Activated CD4-positive, CD25-positive, alpha-beta regulatory T cell treated with anti-CD3 and anti-CD28 coated beads, Interleukin-2, amount 50 U/mL, for 24 hours (primary cell): ENCODE data around the gene PCSK6.

Source experiments
- ATAC-seq, 2 donors: fragments of 150-1000 bp; cut with Tn5 transposase; one replicate each; pipeline ENCODE4 v1.10.0; 2021; ENCODE audit warnings: mild to moderate bottlenecking in 1 of 2, moderate library complexity in 1 of 2

PCSK6 gene

GRCh38 chr15:101522621-101523559 is 33.4 kb upstream of the PCSK6 start:
- no peak for ATAC-seq

- ATAC-seq = no peak
Measured at GRCh38 chr15:101522091-101522490, 32.6 kb upstream of the PCSK6 start.

DNA sequence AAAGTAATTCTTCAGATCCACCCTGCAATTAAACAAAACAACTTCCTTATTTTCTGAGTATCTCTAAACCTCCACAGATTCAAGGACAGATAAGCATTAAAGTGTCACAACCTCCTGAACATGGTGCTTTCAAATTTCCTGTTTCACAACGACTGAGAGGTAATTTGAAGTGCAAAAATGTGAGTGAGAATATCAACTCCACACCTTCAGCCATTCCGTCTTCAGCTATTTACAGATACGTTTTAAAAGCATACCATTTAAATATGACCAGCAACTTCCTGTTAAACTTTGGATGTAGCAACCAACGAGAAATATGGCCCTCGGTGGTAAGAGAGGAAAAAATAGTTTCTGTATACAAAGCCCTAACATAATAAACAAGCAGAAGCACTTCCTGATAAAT is 32.1 kb upstream of the PCSK6 start:
- ATAC-seq = no peak

DNA sequence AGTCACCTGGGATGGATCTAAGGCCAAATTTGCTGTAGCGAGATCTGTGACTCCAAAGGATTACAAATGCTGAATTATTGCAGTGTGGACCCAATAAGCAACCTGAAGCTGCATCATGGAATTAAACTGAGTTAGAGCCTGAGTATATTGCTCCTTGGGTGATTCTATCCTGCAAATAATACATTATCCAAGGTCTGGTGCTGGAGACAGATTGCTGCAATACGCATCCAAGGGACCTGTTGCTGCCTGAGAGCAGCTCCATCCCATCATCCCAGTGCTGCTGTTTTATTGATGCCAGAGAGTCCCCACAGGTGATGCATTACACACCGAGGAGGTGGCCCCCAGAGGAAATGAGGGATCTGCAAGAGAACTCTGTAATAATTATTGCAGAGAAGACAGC is 31.6 kb upstream of the PCSK6 start:
- no peak for ATAC-seq

GRCh38 chr15:101520395-101520794 is 30.9 kb upstream of the PCSK6 start:
- no peak for ATAC-seq

DNA sequence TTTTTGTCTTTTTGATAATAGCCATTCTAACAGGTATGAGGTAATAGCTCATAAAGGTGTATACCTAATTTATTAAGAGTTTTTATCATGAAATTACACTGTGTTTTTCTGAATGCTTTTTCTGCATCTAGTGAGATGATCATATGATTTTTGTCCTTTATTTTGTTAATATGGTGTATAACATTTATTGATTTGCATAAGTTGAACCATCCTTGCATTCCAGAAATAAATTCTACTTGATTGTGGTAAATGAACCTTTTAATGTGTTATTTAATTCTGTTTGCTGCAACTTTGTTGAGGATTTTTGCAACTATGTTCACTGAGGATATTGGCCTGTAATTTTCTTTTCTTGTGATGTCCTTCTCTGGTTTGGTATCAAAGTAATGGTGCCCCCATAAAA is 28.0 kb upstream of the PCSK6 start:
- no peak for ATAC-seq

DNA sequence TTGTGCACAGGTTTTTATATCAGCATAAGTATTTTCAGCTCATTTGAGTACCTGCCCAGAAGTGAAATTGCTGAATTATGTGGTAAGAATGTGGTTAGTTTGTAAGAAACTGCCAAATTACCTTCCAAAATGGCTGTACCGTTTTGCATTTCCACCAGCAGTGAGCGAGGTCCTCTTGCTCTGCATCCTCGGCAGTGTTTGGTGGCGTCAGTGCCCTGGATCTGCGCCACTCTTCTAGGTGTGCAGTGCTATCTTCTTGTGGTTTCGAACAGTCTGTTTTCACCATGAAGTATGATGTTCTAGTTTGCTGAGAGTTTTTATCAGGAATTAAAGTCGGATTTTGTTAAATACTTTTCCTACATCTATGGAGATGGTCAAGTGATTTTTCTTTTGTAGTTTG is 24.8 kb upstream of the PCSK6 start:
- ATAC-seq = no peak

GRCh38 chr15:101511717-101512116 is 22.2 kb upstream of the PCSK6 start:
- no peak for ATAC-seq

DNA sequence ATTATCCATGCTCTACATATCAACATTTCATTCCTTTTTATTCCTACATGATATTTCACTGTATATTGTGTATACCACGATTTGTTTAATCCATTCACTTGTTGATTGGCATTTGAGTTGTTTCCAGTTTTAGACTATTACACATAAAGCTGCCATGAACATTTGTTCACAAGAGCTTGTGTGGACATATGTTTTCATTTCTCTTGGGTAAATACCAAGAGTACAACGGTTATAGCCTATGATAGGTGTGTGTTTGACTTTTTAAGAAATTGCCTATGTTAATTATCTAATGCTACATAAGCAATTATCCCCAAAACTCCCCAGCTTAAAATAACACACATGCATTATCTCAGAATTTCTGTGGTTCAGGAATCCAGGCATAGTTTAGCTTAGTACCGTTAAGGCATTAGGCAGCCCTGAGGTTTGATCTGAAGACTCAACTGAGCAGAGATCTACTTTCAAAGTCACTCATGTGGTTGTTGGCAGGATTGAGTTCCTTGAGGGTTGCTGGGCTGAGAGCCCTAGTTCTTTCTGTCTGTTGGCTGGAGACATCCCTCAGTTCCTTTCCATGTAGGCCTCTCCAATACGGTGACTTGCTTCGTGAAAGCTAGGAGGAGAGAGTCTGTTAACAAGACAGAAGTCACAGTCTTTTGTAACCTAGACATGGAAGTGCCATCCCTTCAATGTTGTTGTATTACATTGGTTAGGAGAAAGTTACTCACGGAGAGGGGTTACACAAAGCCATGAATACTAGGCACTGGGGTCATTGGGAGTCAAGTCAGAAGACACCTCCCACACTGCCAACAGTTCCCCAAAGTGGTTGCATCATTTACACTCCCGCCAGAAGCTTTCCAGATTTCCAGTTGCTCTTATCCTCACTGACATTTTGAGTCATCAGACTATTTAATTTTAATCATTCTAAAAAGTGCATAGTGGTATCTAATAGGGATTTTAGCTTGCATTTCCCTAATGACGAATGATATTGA is 21.0 kb upstream of the PCSK6 start:
- no peak for ATAC-seq

DNA sequence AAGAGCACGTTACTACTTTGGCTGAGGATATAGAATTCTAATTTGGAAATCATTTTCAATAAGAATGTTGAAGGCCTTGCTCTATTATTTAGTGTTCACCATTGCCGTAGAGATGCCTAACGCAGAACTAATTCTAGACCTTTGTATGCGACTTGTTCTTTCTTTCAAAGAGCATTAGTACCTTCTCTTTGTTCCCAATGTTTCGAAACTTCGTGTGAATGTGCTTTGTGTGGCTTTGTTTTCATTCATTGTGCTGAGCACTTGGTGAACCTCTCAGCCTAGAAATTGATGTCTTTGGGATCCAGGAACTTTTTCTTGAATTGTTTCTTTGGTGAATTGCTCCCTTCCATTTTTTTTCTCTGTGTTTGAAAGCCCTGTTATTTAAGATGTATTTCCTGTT is 19.8 kb upstream of the PCSK6 start:
- no peak for ATAC-seq

DNA sequence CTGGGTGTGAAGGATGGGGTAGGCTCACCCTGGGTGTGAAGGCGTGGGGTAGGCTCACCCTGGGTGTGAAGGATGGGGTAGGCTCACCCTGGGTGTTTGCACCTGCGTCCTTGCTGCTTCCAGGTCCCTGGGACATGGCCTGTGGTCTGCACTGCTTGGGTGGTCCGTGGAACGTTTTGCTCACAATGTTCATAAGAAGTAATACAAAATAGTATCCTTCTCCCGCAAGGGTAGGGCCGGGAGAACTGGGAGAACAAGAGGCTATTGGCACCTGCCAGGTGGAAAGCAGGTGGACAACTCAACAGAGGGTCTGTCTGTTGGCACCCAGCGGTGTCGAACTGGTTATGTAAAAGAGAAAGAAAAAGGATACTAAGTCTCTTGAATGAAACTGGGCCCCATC is 17.0 kb upstream of the PCSK6 start:
- ATAC-seq = no peak

- ATAC-seq = no peak
Measured at GRCh38 chr15:101505610-101506337, 16.3 kb upstream of the PCSK6 start.

- ATAC-seq = no peak
Measured at GRCh38 chr15:101504866-101505609, 15.5 kb upstream of the PCSK6 start.

GRCh38 chr15:101504373-101504772 is 14.9 kb upstream of the PCSK6 start:
- ATAC-seq = no peak

- ATAC-seq = no peak
Measured at GRCh38 chr15:101503296-101503599, 13.7 kb upstream of the PCSK6 start.

DNA sequence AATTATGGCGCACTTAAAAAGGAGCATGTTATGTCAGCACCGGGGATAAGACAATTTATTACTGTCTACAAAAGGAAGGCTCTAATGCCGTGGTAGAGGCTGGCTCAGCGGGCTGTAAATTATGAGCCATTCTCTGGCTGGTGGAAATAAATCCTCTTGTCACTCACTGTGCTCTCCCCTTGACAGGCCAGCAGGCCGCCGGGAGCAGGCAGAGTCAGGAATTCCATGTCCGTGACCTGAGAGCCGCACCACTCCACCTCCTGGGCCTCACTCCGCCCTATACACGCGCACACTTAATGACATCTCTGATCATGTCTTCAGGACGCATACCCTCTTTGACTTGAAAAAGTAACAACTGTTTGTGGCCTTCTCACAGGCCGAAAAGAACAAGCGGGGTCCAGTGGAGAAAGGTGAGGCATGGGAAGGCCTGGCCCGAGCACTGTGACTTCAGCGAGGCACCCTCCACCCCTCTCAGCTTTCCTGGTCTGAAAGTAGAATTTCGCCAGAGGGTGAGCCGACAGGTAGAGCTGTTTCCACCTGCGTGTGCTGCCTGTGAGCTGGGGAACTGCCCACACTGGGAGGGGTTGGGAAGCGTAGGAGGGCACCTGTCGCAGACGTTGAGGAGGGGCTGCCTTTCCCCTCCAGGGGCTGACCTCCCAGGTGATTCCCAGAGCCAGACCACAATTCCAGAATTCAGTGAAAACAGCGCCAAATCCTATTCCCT is 13.2 kb upstream of the PCSK6 start:
- no peak for ATAC-seq

DNA sequence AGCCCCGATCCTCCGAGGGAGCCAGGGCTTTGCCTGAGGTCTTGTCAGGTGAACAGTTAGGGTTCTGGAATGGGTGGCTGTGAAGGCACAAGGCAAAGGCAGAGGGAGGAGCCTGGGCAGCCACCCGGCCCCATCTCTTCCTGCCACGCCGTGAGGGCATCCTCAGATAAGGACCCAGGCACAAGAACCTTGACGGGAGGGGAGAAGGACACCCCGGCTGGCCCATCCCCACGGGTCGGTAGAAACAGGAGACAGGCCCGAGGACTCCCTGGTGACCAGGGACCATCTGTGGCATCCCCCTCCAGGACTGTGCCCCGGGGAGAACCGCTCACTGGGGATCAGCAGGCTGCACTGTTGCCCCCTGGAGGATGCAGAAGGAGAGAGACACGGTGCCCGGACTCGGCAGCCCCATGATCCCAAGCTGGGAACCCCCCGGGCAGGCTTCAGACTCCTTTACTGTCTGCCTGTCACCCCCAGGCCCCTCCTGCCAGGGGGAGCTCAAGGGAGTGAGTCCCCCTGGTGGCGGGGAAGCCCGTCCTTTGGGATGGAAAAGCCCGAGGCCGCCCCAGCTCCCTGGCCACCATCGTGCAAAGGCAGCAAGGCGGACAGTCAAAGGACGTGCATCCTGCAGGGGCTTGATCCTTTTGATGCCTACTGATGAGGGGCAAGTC is 12.3 kb upstream of the PCSK6 start:
- peak; percentile 70 to 77 for ATAC-seq

DNA sequence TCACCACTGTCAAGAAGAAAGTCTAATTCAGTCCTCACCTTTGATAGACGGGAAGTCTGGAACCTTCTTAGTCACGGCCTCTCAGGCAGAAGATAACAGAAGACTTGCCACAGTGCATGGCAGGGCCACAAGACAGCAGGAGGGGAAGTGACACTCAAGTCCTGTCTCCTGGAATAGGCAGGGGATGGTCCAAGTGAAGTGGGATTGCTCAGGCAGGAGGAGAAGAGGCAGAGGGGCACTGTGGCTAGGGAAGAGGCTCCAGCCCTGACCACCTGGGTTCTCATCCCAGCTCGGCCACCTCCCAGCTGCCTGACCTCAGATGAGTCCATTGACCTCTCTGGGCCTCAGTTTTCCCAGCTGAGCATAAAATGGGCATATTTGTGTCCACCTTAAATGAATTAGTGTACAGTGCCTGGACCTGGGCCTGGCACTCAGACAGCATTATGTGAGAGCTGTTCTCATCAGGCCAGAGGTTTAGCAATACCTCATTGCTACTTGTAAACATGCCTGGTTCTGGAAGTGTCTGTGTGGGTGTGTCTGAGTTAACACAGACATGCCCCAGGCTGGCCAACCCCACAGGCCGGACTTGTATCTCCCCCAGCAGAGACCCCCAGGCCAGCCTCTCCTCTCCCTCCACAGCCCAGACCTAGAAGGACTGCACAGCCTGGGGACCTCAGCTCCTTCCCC is 11.5 kb upstream of the PCSK6 start:
- no peak for ATAC-seq

DNA sequence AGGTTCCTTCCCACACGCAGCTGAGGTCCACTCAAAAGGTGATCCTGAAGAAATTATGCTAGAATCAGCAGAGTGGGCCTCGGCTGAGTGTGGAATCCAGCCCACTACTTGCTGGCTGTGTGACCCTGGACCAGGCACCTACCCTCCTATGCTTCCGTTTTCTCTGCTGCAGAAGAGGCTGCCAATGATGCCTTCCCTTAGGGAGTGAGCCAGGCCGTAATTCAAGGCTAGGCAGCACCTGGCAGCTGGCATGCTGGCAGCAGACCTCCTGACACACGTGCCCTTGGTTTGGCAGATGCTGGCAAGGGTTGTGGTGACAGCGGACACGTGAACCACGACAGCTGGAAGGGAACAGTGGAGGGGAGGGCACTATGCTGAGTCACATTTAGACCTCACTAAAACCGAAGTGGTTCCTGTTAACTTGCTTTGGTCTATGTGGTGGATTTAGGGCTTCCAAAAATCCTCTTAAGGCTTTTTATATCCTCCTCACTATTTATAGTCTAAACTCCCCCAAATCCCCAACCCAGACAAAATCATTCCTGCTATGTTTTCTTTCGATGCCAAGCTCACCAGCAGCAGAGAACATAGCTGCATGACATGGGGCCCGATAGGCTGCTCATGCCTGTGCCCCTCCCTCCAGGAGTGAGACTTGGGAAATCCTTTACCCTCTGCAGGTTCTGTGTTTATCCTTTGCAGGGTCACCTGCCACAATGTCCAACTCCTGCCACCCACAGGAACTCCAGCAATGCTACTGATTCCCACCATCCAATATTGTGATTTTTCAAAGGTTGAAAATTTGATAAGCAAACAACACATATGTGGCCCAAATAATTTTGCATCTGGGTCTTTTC is 10.6 kb upstream of the PCSK6 start:
- ATAC-seq = no peak
